HEK293 (cell line): Measurements from ENCODE around the gene SESN2.

Experiments
- CTCF ChIA-PET: fragments of 350-600 bp; formaldehyde crosslinking; extraction: SDS; loops from one replicate; lab custom pipeline; 2021; ENCODE audit warnings: antibody characterized with exemption; lab: Yijun Ruan, JAX
- POLR2A ChIA-PET: fragments of 300-600 bp; formaldehyde crosslinking; extraction: SDS; loops from one replicate; lab custom pipeline; 2020; ENCODE audit warnings: antibody characterized with exemption, inconsistent platforms; lab: Yijun Ruan, JAX
- H3K27ac ChIP-seq: fragments of 200-500 bp; sonication (Bioruptor generic); 2 replicates; pipeline ENCODE4 v1.5.1; 2014; ENCODE audit warnings: low read depth, low read length, control low read depth, inconsistent platforms; ENCODE audit errors: extremely low read depth
- H3K36me3 ChIP-seq, 2 experiments: fragments of 200-500 bp in 1 of 2; sonication (Bioruptor generic) in 1 of 2; 1 replicate in 1 of 2; 2 replicates in 1 of 2; pipeline ENCODE4 v1.5.1; 2014 to 2017; ENCODE audit warnings: inconsistent platforms in 2 of 2, low read length in 2 of 2; ENCODE audit not compliant: control insufficient read depth in 2 of 2, insufficient read depth in 1 of 2
- H3K4me1 ChIP-seq: fragments of 200-500 bp; sonication (Bioruptor generic); 2 replicates; pipeline ENCODE4 v1.5.1; 2014; ENCODE audit warnings: mild to moderate bottlenecking, low read length, inconsistent platforms; ENCODE audit not compliant: control insufficient read depth, insufficient read depth
- H3K4me3 ChIP-seq: 2 replicates; pipeline ENCODE4 v1.5.1; 2011; ENCODE audit warnings: low read depth, mild to moderate bottlenecking, control low read depth, low read length, moderate library complexity
- H3K9me3 ChIP-seq: fragments of 200-500 bp; sonication (Bioruptor generic); 2 replicates; pipeline ENCODE4 v1.5.1; 2014; ENCODE audit warnings: low read depth, low read length, inconsistent platforms; ENCODE audit not compliant: control insufficient read depth, insufficient read depth
- GLIS1 ChIP-seq: fragments of 450-650 bp; formaldehyde crosslinking; IDR thresholded peaks from 2 replicates; pipeline ENCODE4 v1.5.1; 2016; ENCODE audit warnings: missing biosample characterization, missing genetic modification characterization
- KLF8 ChIP-seq: fragments of 450-650 bp; formaldehyde crosslinking; IDR thresholded peaks from 2 replicates; pipeline ENCODE4 v1.5.1; 2016; ENCODE audit warnings: missing biosample characterization, missing genetic modification characterization
- PATZ1 ChIP-seq: fragments of 450-650 bp; formaldehyde crosslinking; IDR thresholded peaks from 2 replicates; pipeline ENCODE4 v1.5.1; 2016; ENCODE audit warnings: missing biosample characterization, missing genetic modification characterization
- SCRT1 ChIP-seq: fragments of 450-650 bp; formaldehyde crosslinking; IDR thresholded peaks from 2 replicates; pipeline ENCODE4 v1.5.1; 2016; ENCODE audit warnings: missing biosample characterization, missing genetic modification characterization, borderline replicate concordance
- ZNF132 ChIP-seq: fragments of 450-650 bp; formaldehyde crosslinking; IDR thresholded peaks from 2 replicates; pipeline ENCODE4 v1.5.1; 2017; ENCODE audit warnings: missing biosample characterization, missing genetic modification characterization, borderline replicate concordance
- ZNF2 ChIP-seq: fragments of 450-650 bp; formaldehyde crosslinking; IDR thresholded peaks from 2 replicates; pipeline ENCODE4 v1.5.1; 2016; ENCODE audit warnings: missing biosample characterization, missing genetic modification characterization
- ZNF341 ChIP-seq: fragments of 450-650 bp; formaldehyde crosslinking; IDR thresholded peaks from 2 replicates; pipeline ENCODE4; 2016; ENCODE audit warnings: low read depth, missing biosample characterization, missing genetic modification characterization
- ZNF394 ChIP-seq: fragments of 450-650 bp; formaldehyde crosslinking; IDR thresholded peaks from 2 replicates; pipeline ENCODE4 v1.5.1; 2016; ENCODE audit warnings: missing biosample characterization, missing genetic modification characterization, mild to moderate bottlenecking, moderate library complexity, borderline replicate concordance
- ZNF610 ChIP-seq: fragments of 450-650 bp; formaldehyde crosslinking; IDR thresholded peaks from 2 replicates; pipeline ENCODE4 v1.5.1; 2016; ENCODE audit warnings: missing biosample characterization, missing genetic modification characterization, borderline replicate concordance
- ZNF76 ChIP-seq: fragments of 450-650 bp; formaldehyde crosslinking; IDR thresholded peaks from 2 replicates; pipeline ENCODE4; 2016; ENCODE audit warnings: low read depth, missing biosample characterization, missing genetic modification characterization, borderline replicate concordance
- ZNF837 ChIP-seq: fragments of 450-650 bp; formaldehyde crosslinking; IDR thresholded peaks from 2 replicates; pipeline ENCODE4 v1.5.1; 2016; ENCODE audit warnings: missing biosample characterization, missing genetic modification characterization
- ZNF843 ChIP-seq: fragments of 450-650 bp; formaldehyde crosslinking; IDR thresholded peaks from 2 replicates; pipeline ENCODE4 v1.5.1; 2016; ENCODE audit warnings: missing biosample characterization, missing genetic modification characterization
- TF ChIP-seq, protein P1 (sequence below): fragments of 450-650 bp; formaldehyde crosslinking; IDR thresholded peaks from 2 replicates; pipeline ENCODE4 v1.5.1; 2016; ENCODE audit warnings: missing biosample characterization, missing genetic modification characterization, low read depth
- TF ChIP-seq, protein P2 (sequence below): fragments of 450-650 bp; formaldehyde crosslinking; IDR thresholded peaks from 2 replicates; pipeline ENCODE4 v1.5.1; 2017; ENCODE audit warnings: missing biosample characterization, missing genetic modification characterization
- TF ChIP-seq, protein P3 (sequence below): fragments of 450-650 bp; formaldehyde crosslinking; IDR thresholded peaks from 2 replicates; pipeline ENCODE4 v1.5.1; 2016; ENCODE audit warnings: missing biosample characterization, missing genetic modification characterization
- TF ChIP-seq, protein P4 (sequence below): fragments of 450-650 bp; formaldehyde crosslinking; IDR thresholded peaks from 2 replicates; pipeline ENCODE4 v1.5.1; 2016; ENCODE audit warnings: missing biosample characterization, missing genetic modification characterization

The SESN2 gene

GRCh38 chr1:28209700-28210099 lies 49.6 kb upstream of the SESN2 start:
- no peak overlapping the region for H3K4me3 ChIP-seq
- CTCF ChIA-PET = interaction anchor here (0.5 to 3.9 kb wide), 18 partner anchors 10 to 395 kb away, joined by 3 to 90 read pairs (median 4); partner anchors contain the start of genes ATP5IF1 and EYA3
- no peak overlapping the region for H3K27ac ChIP-seq
- no peaks in the 10 kb centered on the region for H3K4me1 ChIP-seq
- no peak for TF ChIP-seq GLIS1 (tag by site-specific recombination)
- TF ChIP-seq ZNF394 (tag by site-specific recombination) = peak; percentile 70; the same call in 1 of the 2 replicates
- POLR2A ChIA-PET = interaction anchor here (1.0 kb wide), 1 partner anchor 26 kb away, joined by 3 read pairs; the partner anchor contains the start of gene ATP5IF1
- no peaks in the 10 kb centered on the region for H3K9me3 ChIP-seq
- peaks cover 48 to 87% of the 10 kb centered on the region in 2 experiments for H3K36me3 ChIP-seq

GRCh38 chr1:28213315-28213714 lies 46.0 kb upstream of the SESN2 start:
- Histone ChIP-seq H3K27ac (no peak overlapping the region), H3K4me1 (no peaks in the 10 kb centered on the region), H3K36me3 (peaks cover 13 to 74% of the 10 kb centered on the region in 2 experiments; a peak in 2 of 3 replicates), H3K9me3 (no peaks in the 10 kb centered on the region), H3K4me3 (no peak overlapping the region)
- ChIA-PET CTCF (interaction anchor here (0.5 to 2.2 kb wide), 6 partner anchors 32 to 551 kb away, joined by 3 to 12 read pairs (median 4); no protein-coding TSS in a partner anchor), POLR2A (interaction anchor here (0.7 kb wide), 1 partner anchor 325 kb away, joined by 3 read pairs; no protein-coding TSS in a partner anchor)
- TF ChIP-seq SCRT1 (no peak), ZNF610 (tag by site-specific recombination) (no peak), KLF8 (tag by site-specific recombination) (no peak), ZNF132 (no peak), PATZ1 (tag by site-specific recombination) (no peak), ZNF843 (no peak)
- TF ChIP-seq, protein P1, sequence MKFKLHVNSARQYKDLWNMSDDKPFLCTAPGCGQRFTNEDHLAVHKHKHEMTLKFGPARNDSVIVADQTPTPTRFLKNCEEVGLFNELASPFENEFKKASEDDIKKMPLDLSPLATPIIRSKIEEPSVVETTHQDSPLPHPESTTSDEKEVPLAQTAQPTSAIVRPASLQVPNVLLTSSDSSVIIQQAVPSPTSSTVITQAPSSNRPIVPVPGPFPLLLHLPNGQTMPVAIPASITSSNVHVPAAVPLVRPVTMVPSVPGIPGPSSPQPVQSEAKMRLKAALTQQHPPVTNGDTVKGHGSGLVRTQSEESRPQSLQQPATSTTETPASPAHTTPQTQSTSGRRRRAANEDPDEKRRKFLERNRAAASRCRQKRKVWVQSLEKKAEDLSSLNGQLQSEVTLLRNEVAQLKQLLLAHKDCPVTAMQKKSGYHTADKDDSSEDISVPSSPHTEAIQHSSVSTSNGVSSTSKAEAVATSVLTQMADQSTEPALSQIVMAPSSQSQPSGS = no peak

DNA sequence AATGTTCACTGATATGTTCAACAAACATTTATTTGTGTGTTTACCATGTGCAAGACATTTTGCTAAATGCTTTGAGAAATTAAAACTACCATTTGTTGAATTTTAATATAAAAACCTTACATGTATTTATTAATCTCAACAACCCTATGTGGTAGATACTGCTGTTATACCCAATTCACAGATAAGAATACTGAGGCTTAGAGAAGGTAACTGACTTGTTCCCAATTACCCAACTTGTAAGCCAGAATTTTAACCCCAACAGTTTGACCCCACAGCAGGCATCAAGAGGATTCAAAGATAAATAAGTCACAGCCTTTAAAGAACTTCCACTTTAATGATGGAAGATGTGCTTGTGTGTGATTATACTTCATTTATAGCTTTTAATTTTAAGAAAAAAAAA lies 30.2 kb upstream of the SESN2 start:
- no peaks in the 10 kb centered on the region for H3K9me3 ChIP-seq
- peaks cover 60 to 69% of the 10 kb centered on the region in 2 experiments for H3K36me3 ChIP-seq
- no peaks in the 10 kb centered on the region for H3K4me1 ChIP-seq
- CTCF ChIA-PET = interaction anchor here (0.7 kb wide), 1 partner anchor 584 kb away, joined by 3 read pairs; no protein-coding TSS in a partner anchor
- POLR2A ChIA-PET = no interaction called here
- TF ChIP-seq, protein P2, sequence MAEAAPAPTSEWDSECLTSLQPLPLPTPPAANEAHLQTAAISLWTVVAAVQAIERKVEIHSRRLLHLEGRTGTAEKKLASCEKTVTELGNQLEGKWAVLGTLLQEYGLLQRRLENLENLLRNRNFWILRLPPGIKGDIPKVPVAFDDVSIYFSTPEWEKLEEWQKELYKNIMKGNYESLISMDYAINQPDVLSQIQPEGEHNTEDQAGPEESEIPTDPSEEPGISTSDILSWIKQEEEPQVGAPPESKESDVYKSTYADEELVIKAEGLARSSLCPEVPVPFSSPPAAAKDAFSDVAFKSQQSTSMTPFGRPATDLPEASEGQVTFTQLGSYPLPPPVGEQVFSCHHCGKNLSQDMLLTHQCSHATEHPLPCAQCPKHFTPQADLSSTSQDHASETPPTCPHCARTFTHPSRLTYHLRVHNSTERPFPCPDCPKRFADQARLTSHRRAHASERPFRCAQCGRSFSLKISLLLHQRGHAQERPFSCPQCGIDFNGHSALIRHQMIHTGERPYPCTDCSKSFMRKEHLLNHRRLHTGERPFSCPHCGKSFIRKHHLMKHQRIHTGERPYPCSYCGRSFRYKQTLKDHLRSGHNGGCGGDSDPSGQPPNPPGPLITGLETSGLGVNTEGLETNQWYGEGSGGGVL (tag by site-specific recombination) = no peak
- no peak for TF ChIP-seq ZNF837
- no peak for TF ChIP-seq ZNF2
- H3K4me3 ChIP-seq = no peak overlapping the region
- no peak overlapping the region for H3K27ac ChIP-seq

DNA sequence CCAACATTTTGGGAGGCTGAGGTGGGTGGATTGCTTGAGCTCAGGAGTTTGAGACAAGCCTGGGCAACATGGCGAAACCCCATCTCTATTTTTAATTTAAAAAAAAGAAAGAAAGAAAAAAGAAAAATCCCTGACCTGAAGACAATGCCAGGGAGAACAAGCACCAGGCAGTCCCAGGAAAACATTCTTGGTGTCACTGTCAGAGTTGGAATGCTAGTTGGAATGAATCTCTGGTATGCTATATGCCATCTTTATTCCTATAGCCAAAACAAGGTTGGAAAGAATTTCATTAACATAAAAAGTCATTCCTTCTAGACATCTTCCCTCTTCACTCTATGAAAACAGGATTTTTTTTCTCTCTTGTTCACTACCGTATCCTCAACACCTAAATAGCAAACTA lies 29.3 kb upstream of the SESN2 start:
- ChIA-PET POLR2A (no interaction called here), CTCF (interaction anchor here (0.6 kb wide), 1 partner anchor 19 kb away, joined by 3 read pairs; no protein-coding TSS in a partner anchor)
- Histone ChIP-seq H3K4me1 (no peaks in the 10 kb centered on the region), H3K9me3 (no peaks in the 10 kb centered on the region), H3K4me3 (no peak overlapping the region), H3K36me3 (peaks cover 51 to 60% of the 10 kb centered on the region in 2 experiments), H3K27ac (no peak overlapping the region)
- TF ChIP-seq, protein P3, sequence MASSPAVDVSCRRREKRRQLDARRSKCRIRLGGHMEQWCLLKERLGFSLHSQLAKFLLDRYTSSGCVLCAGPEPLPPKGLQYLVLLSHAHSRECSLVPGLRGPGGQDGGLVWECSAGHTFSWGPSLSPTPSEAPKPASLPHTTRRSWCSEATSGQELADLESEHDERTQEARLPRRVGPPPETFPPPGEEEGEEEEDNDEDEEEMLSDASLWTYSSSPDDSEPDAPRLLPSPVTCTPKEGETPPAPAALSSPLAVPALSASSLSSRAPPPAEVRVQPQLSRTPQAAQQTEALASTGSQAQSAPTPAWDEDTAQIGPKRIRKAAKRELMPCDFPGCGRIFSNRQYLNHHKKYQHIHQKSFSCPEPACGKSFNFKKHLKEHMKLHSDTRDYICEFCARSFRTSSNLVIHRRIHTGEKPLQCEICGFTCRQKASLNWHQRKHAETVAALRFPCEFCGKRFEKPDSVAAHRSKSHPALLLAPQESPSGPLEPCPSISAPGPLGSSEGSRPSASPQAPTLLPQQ = no peak
- no peak for TF ChIP-seq ZNF341 (tag by site-specific recombination)
- TF ChIP-seq, protein P4, sequence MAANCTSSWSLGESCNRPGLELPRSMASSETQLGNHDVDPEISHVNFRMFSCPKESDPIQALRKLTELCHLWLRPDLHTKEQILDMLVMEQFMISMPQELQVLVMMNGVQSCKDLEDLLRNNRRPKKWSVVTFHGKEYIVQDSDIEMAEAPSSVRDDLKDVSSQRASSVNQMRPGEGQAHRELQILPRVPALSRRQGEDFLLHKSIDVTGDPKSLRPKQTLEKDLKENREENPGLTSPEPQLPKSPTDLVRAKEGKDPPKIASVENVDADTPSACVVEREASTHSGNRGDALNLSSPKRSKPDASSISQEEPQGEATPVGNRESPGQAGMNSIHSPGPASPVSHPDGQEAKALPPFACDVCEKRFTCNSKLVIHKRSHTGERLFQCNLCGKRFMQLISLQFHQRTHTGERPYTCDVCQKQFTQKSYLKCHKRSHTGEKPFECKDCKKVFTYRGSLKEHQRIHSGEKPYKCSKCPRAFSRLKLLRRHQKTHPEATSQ (tag by site-specific recombination) = no peak
- no peak for TF ChIP-seq ZNF76
